Measurements from ENCODE around the gene RNU6-9.

DNA sequence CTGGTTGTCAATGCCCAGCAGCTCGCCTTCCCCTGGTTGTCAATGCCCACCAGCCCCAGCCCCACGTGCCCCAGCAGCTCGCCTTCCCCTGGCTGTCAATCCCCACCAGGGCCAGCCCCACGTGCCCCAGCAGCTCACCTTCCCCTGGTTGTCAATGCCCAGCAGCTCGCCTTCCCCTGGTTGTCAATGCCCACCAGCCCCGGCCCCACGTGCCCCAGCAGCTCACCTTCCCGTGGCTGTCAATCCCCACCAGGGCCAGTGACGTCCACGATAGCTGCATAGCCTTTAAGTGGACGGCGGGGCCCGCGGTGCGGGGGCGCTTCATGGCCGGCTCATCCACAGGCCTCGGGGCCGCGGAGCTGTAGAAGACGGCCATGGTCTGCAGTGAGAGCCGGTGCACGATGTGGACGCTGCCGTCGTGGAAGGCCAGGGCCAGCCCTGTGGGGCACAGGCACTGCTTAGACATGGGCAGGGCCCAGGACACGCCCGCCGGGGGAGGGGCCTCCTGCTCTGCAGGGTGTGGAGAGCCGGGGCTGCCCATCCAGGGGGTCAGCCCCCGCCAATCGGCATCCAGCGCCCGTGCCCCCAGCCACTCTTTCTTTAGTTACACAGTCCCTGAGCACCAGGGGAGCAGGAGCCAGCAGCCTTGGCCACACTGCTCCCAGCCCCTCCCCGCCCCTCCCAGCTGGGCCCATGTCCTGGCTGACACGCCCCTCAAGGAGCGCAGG is 13.4 kb upstream of the RNU6-9 start:
- no peak for TF ChIP-seq EZH2 (IDR thresholded peaks at IDR 0.05; ENCODE audit: borderline replicate concordance, insufficient read depth, low read depth, low read length, poor library complexity, severe bottlenecking)
- no peak for TF ChIP-seq CTCF (IDR thresholded peaks at IDR 0.05)

Data from B cell (primary cell).